ENCODE measurements around the gene SOST. TPM values are rescaled to one million over a fixed set of nuclear protein-coding genes. Genes with fewer than 3 reads are reported as not detected.

Gene SOST
- total RNA-seq, 1 experiment from 2014 or later: not detected

DNA sequence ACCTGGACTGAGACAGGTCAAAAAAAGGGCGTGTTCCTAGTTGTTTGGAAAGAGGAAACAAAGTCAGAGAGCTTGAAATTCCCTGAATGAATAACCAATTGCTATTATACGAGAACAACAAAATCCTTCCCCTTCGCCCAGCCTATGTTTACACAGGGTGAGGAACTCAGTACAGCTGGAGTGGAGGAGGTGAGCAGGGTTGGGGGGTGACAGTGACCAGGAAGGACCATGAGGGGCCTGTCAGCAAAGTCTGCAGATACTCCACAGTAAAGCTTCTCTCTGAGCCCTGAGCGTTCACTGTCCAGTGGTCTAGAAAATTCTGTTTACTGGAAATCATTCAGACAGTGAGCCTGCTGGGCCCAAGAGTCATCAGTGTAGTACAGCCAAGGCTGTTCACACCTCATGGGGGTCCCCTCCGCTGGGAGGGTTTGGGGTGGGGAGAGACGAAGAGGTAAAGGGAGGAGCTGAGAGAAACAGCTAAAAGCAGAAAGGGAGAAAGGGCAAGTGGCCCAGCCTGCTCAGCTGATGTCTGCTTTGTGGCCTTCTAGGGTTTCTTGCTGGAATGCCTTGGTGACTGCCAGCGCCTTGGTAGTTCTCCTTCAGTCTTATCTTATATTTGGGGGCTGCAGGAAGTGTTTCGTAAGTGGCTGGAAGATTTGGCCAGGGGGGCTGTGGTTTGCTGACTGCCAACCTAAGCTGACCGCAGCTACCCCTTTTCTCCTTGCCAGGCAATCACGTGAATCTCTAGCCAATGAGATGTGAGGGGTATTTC lies 14.5 kb upstream of the SOST start:
- Histone ChIP-seq H3K36me3 (ENCODE audit: low read depth) (peaks cover 12% of the 10 kb centered on the region; the same call in 1 of the 2 replicates), H3K27me3 (ENCODE audit: insufficient read depth, low read depth) (no peaks in the 10 kb centered on the region), H3F3A (ENCODE audit: insufficient read depth, low read depth) (peaks cover 20% of the 10 kb centered on the region; the same call in 1 of the 2 replicates), H2AFZ (no peak overlapping the region), H4K20me1 (ENCODE audit: insufficient read depth) (no peaks in the 10 kb centered on the region; the same call in 1 of the 2 replicates), H3K9me3 (ENCODE audit: insufficient read depth, low read depth) (no peaks in the 10 kb centered on the region), H3K4me2 (no peak overlapping the region), H3K4me3 (no peak overlapping the region), H3K79me2 (ENCODE audit: low read depth) (peaks cover 26% of the 10 kb centered on the region), H3K4me1 (replicated peaks; ENCODE audit: insufficient read depth) (peaks cover 10% of the 10 kb centered on the region), H3K9me2 (ENCODE audit: insufficient read depth) (no peaks in the 10 kb centered on the region), H3K27ac (no peak overlapping the region)
- CTCF ChIA-PET: no interaction called here
- no peak for DNase-seq
- TF ChIP-seq, protein P1, sequence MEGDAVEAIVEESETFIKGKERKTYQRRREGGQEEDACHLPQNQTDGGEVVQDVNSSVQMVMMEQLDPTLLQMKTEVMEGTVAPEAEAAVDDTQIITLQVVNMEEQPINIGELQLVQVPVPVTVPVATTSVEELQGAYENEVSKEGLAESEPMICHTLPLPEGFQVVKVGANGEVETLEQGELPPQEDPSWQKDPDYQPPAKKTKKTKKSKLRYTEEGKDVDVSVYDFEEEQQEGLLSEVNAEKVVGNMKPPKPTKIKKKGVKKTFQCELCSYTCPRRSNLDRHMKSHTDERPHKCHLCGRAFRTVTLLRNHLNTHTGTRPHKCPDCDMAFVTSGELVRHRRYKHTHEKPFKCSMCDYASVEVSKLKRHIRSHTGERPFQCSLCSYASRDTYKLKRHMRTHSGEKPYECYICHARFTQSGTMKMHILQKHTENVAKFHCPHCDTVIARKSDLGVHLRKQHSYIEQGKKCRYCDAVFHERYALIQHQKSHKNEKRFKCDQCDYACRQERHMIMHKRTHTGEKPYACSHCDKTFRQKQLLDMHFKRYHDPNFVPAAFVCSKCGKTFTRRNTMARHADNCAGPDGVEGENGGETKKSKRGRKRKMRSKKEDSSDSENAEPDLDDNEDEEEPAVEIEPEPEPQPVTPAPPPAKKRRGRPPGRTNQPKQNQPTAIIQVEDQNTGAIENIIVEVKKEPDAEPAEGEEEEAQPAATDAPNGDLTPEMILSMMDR (conservative IDR thresholded peaks at IDR 0.05): no peak
- TF ChIP-seq EZH2 (IDR thresholded peaks at IDR 0.05; ENCODE audit: low read depth): no peak
- intact Hi-C loops (cut with micrococcal nuclease; ENCODE audit: unreplicated experiment): no loop called here
- BruUV-seq (replicated peaks): no TSS peak
- POLR2A ChIA-PET (ENCODE audit: unreplicated experiment): no interaction called here

DNA sequence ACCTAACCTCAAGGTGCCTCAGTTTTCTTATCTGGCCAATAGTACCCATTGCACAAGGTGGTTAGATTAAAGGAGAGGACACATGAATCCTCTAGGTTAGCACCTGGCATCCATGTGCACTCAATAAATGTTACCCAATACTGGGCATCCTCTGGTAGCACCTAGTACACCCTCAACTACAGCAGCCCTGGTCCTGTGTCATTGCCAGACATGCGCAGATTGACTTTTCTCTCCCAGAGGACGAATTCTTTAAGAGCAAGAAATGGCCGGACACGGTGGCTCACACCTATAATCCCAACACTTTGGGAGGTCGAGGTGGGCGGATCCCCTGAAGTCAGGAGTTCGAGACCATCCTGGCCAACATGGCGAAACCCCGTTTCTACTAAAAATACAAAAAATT lies 12.9 kb upstream of the SOST start:
- BruUV-seq (replicated peaks): no TSS peak
- intact Hi-C loops (cut with micrococcal nuclease; ENCODE audit: unreplicated experiment): no loop called here
- Histone ChIP-seq H2AFZ (no peak overlapping the region), H3K9me3 (ENCODE audit: insufficient read depth, low read depth) (no peaks in the 10 kb centered on the region), H3K79me2 (ENCODE audit: low read depth) (peaks cover 12% of the 10 kb centered on the region), H3K36me3 (ENCODE audit: low read depth) (peaks cover 12% of the 10 kb centered on the region; the same call in 1 of the 2 replicates), H3K4me2 (no peak overlapping the region), H3K27me3 (ENCODE audit: insufficient read depth, low read depth) (no peaks in the 10 kb centered on the region), H3K4me1 (replicated peaks; ENCODE audit: insufficient read depth) (no peaks in the 10 kb centered on the region), H3K27ac (no peak overlapping the region), H3F3A (ENCODE audit: insufficient read depth, low read depth) (peaks cover 26% of the 10 kb centered on the region; the same call in 1 of the 2 replicates), H3K9me2 (ENCODE audit: insufficient read depth) (no peaks in the 10 kb centered on the region), H3K4me3 (no peak overlapping the region), H4K20me1 (ENCODE audit: insufficient read depth) (no peaks in the 10 kb centered on the region)
- ChIA-PET CTCF (no interaction called here), POLR2A (ENCODE audit: unreplicated experiment) (no interaction called here)
- no peak for DNase-seq
- TF ChIP-seq EZH2 (IDR thresholded peaks at IDR 0.05; ENCODE audit: low read depth): no peak
- TF ChIP-seq, protein P1 (conservative IDR thresholded peaks at IDR 0.05): no peak

DNA sequence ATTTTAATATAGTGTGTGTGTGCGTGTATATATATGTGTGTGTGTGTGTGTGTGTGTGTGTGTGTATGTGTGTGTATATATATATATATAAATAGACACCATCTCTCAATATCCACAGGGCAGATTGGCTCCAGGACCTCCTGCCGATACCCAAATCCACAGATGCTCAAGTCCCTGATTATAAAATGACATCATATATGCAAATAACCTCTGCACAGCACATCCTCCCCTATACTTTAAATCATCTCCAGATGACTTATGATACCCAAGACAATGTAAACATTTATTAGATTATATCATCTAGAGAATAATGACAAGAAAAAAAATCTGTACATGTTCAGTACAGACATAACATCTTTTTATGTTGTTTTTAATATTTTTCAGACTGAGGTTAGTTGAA lies 12.4 kb upstream of the SOST start:
- H3K9me2 ChIP-seq (ENCODE audit: insufficient read depth): no peaks in the 10 kb centered on the region
- DNase-seq: no peak
- H2AFZ ChIP-seq: no peak overlapping the region
- H3K4me3 ChIP-seq: no peak overlapping the region
- H4K20me1 ChIP-seq (ENCODE audit: insufficient read depth): no peaks in the 10 kb centered on the region
- no TSS peak for BruUV-seq (replicated peaks)
- H3K9me3 ChIP-seq (ENCODE audit: insufficient read depth, low read depth): no peaks in the 10 kb centered on the region
- H3K36me3 ChIP-seq (ENCODE audit: low read depth): peaks cover 12% of the 10 kb centered on the region; the same call in 1 of the 2 replicates
- TF ChIP-seq, protein P1 (conservative IDR thresholded peaks at IDR 0.05): no peak
- TF ChIP-seq EZH2 (IDR thresholded peaks at IDR 0.05; ENCODE audit: low read depth): no peak
- peaks cover 8% of the 10 kb centered on the region; the same call in 1 of the 2 replicates for H3K79me2 ChIP-seq (ENCODE audit: low read depth)
- no peak overlapping the region for H3K4me2 ChIP-seq
- ChIA-PET CTCF (no interaction called here), POLR2A (ENCODE audit: unreplicated experiment) (no interaction called here)
- peaks cover 26% of the 10 kb centered on the region; the same call in 1 of the 2 replicates for H3F3A ChIP-seq (ENCODE audit: insufficient read depth, low read depth)
- intact Hi-C loops (cut with micrococcal nuclease; ENCODE audit: unreplicated experiment): no loop called here
- H3K27me3 ChIP-seq (ENCODE audit: insufficient read depth, low read depth): no peaks in the 10 kb centered on the region
- H3K4me1 ChIP-seq (replicated peaks; ENCODE audit: insufficient read depth): no peaks in the 10 kb centered on the region
- H3K27ac ChIP-seq: no peak overlapping the region
